Activated T-helper 1 cell treated with anti-CD3 and anti-CD28 coated beads, Interleukin-2, amount 50 U/mL, for 16 hours (primary cell): ENCODE results near the gene TMED6.
A peak's percentile ranks its signal among the peaks of the same experiment; 100 is the strongest.
"Not testable (repeated sequence)": the region's sequence is repeated elsewhere in the genome, so short reads cannot be mapped to it uniquely, and the experiment has no call there.

Experiments
- DNase-seq, 2 donors: peaks; one replicate each; pipeline ENCODE4 v3.0.0-alpha.2; 2020; ENCODE audit warnings: low read depth in 1 of 2, low spot score in 1 of 2

Gene TMED6

DNA sequence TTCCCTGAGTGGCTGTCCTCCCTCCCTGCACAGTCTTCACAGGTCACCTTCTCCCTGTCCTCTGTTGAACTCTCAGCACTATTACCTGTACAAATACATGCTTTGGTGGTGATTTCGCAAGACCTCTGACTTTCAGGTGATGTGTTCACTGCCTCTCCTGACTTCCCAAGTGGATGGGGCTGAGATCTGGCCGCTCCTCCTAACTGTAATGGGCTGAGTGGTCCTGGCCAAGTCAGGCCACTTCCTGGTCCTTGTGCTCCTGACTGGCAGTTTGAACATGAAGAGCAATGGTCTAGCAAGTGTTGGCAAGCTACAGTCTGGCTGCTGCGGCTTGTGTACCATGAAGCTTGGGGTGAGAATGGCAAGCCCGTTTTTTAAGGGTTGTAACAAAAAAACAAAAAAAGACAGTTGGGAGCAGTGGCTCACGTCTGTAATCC lies 11.7 kb upstream of the TMED6 start:
- DNase-seq, result no peak

DNA sequence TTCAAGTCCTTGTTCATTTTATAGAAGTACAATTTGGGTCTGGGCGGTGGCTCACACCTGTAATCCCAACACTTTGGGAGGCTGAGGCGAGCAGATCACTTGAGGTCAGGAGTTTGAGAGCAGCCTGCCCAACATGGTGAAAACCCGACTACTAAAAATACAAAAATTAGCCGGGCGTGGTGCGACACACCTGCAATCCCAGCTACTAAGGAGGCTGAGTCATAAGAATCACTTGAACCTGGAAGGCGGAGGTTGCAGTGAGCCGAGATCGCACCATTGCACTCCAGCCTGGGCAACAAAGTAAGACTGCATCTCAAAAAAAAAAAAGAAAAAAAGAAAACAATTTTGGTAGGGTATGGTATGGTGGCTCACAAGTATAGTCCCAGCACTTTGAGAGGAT lies 8.5 kb upstream of the TMED6 start:
- DNase-seq, result not testable (repeated sequence)

DNA sequence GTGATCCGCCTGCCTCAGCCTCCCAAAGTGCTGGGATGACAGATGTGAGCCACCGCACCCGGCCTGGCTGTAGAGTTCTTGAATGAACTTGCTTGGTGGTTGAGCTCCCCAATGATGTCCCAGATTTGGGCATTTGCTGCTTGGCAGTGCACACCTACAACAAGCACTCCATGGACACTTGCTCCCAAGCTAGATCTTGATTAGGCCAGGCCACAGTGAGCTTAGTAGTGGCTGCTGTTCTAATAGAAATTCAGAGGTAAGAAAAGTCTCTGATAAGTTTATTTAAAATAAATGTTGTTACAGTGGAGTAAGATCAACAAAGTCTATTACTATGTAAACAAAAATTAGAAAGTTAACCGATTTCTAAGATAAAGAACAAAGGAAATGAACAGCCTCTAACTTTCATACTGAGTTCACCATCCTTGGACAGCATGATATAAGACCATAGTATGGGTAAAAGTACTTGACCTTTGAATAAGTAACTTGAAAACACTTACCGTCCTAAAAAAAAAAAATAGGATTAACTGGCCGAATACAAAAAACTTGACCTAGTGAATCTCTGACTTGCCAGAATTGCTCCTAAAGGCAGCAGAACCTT lies 951 bp downstream of the TMED6 start:
- no peak for DNase-seq

DNA sequence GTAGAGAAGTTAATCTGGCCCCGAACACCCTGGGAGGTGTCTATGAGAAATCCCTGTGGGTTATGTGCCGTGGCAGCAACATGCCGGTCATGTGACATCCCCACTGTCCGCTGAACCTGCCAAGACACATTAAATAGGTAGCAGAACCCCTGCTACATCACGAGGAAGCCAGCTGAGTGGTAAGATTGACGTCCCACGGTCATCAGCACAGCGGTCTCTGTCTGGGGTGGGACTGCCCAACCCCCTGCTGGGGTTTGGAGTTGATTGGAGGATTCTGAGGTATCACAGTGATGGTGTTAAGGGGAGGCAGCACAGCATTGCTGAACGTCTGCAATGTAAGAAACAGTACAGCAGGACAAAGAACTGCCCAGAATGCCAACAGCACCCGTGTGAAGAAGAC lies 2.0 kb downstream of the TMED6 start:
- no peak for DNase-seq

DNA sequence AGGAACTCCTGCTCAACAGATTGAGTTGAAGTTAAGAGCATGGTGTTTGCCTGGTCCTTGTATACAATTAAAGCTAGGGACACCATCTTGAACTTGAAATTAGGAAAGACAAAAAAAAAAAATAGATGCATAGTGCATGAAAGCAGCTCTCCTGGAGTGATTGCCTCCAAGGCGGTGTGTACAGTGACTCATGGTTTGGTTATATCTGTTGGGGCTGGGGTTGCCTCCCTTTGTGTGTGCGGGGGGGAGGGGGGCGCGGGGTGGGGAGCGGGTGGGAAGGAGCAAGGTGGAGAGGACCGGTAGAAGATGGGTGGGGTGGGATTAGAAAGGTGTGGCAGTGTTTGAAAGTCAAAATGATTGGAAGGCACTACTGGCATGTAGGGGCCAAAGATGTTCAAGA lies 3.4 kb downstream of the TMED6 start:
- DNase-seq, result no peak

DNA sequence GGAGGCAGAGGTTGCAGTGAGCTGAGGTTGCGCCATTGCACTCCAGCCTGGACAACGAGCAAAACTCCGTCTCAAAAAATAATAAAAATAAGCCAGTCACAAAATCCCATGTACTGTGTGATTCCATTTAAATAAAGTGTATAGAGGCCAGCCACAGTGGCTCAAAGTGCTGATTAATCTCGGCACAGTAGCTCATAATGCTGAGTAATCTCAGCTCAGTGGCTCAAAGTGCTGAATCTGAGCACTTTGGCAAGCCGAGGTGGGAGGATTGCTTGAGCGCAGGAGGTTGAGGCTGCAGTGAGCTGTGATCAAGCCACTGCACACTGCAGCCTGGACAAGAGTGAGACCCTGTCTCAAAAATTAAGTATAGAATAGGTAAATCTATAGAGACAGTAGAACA lies 4.9 kb downstream of the TMED6 start:
- DNase-seq, result no peak

DNA sequence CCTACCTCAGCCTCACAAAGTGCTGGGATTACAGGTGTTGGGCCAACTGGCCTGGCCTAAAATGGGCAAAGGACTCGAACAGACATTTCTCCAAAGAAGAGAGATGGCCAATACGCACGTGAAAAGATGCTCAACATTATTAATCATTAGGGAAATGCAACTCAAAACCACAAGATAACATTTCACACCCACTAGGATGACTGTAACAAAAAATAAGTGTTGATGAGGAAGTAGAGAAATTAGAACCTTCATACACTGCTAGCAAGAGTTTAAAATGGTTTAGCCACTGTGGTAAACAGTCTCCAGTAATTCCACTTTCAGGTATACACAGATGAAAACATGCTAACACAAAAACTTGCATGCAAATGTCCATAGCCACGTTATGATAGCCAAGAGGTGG lies 5.7 kb downstream of the TMED6 start:
- no peak for DNase-seq

DNA sequence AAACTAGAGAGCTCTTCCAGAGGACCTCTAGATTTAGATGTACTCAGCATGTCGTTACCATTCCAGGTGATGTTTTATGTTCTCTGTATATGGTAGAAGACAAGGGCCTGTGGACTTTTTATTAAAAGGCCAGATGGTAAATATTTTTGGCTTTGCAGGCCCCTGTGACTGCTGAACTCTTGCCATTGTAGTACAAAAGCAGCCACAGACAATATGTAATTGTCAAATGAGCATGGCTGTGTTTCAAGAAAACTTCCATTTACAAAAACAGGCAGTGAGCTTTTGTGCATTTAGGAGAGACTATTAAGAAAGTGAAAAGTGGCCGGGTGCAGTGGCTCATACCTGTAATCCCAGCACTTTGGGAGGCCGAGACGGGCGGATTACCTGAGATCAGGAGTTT lies 7.4 kb downstream of the TMED6 start:
- DNase-seq, result no peak

DNA sequence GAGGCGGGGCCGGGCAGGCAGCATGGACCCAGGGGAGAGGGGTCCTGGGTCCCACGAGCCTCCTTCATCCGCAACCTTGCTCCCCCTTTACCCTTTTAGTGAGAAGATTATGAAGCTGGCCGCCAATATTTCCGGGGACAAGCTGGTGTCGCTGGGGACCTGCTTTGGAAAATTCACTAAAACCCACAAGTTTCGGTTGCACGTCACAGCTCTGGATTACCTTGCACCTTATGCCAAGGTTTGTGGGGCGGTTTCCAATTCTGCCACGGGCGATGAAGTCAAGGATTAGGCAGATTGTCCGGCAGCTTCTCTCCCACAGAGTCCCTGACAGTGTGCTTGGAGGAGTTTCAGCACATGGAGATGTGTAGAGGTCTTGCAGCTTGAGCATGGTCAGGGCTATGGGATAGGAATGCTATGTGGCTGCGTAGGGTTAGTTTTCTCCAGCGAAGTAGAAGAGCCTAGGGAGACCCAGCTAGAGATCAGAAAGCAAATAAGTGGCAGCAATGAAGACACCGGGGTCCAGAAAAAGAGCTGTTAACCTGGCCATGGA lies 11.4 kb downstream of the TMED6 start:
- DNase-seq, result no peak

DNA sequence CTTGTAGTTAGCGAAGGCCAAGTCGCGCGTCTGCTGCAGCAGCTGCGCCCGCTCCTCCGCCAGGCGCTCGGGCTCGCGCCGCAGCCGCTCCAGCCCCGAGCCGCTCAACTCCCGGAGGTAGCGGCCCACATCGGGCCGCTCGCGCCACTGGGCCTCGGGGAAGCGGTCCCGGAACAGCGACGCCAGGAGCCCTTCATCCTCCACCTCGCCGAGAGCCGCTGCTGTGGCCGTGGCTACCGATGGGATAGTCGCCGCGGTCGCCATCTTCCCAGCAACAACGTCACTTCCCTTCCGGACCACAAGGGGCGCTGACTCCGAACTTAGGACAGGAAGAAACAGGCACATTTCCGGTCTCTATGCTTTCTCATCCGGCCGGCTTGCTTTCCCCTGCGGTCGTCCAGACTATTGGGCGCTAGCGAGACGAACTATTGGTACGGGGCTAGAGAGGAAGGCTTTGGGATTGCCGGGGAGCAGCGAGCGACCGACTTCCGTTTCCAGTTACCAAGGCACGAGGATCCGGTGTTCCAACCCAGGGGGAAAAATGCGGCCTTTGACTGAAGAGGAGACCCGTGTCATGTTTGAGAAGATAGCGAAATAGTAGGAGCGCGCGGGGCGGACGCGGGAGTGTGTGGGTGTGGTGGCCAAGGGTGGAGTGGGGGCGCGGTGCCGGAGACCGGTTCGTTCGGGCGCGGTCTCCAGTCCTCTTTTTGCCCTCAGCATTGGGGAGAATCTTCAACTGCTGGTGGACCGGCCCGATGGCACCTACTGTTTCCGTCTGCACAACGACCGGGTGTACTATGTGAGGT lies 12.1 kb downstream of the TMED6 start, which contains the start of the genes COG8 and NIP7:
COG8 (minus strand) TSS at position 276 of the 806 bp plus-strand sequence; CDS start at position 264, 12 bp downstream.
NIP7 (plus strand) TSS at position 484 of the 806 bp plus-strand sequence; CDS start at position 542, 58 bp downstream.
- peak; percentile 80 to 84 for DNase-seq

DNA sequence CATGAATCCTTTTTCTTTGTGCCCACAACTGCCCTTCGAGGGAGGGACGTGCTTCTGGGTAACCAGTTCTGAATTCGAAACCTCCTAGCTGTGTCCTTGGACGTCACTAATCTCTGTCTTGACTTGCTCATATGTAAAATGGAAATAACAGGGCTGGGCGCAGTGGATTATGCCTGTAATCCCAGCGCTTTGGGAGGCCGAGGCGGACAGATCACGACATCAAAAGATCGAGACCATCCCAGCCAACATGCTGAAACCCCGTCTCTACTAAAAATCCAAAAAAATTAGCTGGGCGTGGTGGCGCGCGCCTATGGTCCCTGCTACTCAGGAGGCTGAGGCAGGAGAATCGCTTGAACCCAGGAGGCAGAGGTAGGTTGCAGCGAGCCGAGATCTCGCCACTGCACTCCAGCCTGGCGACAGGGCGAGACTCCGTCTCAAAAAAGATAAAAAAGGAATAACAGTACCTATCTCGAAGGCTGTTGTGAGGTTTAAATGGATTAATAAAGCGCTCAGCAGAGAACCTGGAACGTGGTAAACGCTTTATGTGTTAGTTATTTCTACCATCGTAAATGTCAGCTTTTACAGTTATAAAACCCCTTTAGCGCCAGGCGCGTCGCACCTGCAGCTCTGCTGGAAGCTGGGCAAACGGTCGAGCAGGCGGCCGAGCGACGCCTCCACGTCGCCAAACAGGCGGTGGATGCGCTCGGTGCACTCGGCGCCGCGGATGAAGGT lies 12.9 kb downstream of the TMED6 start:
- DNase-seq, result no peak

DNA sequence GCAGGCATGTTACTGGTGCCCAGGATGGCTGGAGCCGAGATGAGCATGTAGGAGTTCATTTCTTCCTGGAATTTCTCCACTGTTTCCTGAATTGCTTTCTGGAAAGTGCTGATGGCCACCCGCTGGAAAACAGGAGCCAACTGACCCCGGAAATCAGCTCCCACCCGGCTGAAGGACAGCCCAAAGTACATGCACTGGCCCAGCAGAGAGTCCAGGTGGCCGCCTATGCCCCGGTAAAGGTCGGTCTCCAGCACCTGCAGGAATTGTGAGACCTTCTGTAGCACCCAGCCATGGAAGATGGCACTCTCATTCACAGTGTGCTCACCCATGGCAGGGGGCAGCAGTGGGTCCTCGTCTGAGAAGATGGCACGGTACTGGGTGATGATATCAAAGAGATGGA lies 16.9 kb downstream of the TMED6 start:
- DNase-seq, result no peak

DNA sequence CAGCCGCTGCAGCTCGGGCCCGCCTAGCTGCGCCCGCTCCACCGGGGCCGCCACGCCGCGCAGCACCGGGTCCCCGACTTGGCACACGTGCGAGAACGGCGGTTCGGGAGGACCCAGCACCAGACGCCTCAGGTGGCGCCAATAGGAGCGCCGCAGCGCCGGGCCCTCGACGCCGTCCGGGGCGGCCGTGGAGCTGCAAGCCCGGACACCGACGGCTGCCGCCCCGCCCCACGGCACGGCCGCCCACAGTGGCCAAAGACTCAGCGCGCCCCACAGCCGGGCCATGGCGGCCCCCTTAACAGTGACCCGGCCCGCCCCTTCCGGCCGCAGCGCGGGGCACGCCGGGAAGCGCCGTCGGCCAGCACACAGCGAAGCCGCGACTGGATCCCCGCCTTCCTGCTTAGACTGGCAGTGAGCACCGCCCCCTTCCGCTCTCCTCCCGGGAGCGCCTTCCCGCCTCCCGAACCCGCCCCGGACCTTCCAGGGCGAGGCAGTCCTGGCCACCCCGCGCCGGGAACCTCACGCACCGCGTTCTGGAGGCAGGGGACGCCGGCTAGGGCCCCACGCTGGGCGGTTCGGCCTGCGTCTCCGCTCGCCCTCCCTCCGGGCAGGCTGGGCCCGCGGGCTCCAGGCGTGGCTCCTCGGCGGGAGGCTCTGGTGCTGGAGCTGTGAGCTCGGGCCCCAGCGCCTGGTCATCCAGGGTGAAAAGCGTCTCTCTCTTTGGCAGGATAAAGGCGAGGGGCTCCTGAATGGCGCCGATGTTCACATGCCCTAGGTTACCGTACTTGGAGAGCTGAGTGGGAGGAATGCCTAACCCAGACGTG lies 21.1 kb downstream of the TMED6 start, which contains the start of gene PDF:
PDF (minus strand) TSS at position 303 of the 824 bp plus-strand sequence; CDS start at position 285, 18 bp downstream.
- DNase-seq, result peak; percentile 59 to 81

DNA sequence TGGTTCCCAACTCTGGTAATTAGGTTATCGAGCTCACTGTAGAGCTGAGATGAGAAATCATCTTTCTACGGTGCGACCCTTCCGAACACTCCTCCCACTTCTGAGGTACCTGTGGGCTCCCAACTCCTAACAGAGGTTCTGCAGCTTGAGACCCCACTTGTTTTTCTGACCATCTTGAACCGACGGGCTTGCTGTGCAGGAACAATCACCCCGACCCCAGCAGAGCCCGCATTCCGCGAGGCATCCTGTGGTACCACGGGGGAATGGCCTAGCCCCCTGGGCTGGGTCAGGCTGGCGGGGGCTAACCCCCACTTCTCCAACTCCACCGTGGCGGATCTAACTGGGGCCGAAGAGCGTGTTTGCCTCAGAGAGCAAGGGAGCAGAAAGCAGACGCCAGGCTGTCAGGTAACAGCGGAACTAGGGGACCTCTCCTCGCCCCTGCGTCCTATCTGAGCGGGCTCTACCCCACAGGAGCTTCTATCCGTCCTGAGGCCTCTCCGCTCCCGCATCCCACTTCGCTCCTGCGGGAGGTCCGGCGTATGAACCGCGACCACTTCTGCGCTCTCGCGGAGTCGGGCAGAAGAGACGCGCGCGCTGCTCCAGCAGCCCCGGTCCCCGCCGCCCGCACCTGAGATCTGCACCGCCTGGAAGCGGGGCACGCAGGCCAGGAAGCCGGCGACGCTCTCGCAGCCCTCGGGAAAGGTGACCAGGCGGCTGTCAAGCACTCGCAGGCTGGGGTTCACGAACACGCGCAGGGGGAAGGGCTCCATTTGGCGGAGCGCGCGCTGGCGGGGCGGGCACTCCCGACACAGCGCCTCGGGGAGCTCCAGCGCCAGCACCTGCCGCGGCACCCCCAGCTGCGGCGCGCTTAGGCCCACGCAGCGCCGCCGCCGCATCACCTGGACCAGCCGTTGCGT lies 22.0 kb downstream of the TMED6 start:
- peak; percentile 15 to 30 for DNase-seq

DNA sequence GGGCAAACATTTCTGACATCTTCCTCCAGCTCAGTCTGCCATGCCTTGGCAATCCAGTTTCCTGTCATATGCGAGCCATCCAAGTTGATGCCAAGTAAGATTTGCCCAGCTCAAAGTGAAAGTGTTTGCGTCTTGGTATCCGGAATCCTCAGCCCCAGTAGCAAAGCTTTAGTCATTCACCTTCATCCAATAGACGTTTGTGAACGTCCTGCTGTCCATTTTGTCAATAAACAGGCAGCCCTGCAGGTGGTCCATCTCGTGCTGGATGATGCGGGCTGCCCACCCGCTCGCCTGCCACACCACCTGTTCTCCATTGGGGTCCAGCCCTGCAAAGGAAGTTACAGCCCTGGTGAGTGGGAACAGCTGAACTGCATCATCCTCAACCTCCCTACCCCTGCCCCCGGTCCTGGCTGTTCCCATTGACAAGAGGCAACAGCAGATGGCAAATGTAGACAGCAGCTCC lies 22.7 kb downstream of the TMED6 start:
- DNase-seq, result no peak

DNA sequence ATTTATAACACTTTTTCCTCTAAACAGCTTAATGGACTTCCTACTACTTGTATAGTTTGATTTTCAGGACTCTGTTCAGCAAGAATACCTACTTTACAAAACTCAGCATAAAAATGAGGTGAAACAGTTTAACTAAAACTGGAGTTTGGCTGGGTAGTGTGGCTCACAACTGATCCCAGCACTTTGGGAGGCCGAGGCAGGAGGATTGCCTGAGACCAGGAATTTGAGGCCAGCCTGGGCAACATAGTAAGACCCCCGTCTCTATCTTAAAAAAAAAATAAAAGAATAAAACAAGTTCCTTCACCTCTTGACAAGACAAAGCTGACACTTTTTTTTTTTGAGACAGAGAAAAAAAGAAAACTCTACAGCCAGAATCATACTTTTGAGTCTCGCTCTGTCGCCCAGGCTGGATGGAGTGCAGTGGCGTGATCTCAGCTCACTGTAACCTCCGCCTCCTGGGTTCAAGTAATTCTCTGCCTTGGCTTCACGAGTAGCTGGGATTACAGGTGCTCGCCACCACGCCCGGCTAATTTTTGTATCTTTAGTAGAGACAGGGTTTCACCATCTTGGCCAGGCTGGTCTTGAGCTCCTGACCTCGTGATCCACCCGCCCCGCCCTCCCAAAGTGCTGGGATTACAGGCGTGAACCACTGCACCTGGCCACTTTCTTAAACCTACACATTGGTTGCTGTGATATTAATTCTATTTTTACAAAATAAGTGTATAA lies 23.8 kb downstream of the TMED6 start:
- no peak for DNase-seq

DNA sequence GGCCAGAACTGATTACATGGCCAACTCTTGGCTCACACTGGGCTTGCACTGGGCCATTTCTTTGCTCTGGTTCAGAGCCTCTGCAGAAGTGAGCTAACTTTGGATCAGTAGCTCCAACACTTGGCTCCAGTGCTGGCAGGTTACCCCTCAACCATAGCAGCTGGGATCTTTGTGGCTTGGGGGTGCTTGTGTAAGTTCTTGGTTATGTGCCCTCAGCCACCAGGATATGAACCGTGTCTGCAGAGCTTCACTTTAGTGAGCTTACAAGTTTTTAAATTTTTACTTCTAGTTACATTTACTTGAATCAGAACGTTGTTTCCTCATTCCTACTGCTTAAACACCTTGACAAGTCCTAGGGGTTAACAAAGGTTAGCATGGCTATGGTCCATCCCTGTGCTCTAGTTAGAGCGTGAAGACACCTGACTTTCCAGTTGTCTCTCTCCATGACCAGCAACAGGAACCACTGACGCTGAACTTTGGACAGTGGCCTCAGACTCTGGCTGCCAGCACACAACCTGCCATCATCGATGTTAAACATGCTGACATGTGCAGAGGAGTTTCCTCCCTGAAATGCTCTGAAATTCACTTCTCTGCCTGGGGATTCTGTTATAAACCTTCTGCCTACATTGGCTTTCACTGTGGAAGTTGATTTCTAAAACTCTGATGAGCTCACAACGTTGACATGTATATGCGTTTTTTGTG lies 25.3 kb downstream of the TMED6 start:
- DNase-seq, result no peak

DNA sequence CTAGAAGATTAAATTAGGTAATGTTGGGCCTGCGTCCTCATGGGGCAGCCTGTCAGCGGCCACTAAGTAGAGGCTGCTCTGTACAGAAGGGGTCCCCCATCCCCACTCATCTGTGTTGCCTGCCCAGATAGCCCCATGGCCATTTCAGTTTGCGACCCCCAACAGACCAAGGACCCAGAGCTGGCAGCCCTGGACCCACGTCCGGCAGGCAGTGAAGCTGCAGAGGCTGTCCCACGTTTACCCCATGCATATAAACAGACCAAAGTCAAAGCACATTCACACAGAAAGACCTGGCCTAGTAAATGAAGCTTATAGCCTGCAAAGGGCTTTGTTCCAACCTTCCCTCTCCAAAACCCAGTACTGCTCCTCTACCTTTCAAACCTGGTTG lies 25.8 kb downstream of the TMED6 start:
- DNase-seq, result no peak
